A549 (cell line): ENCODE data around the gene LEKR1.

Source experiments
- CHD2 ChIP-seq: fragments of 150-350 bp; IDR thresholded peaks from 2 replicates; pipeline ENCODE4 v1.6.1; 2014; ENCODE audit warnings: low read length; ENCODE audit not compliant: partially characterized antibody
- CTCF ChIP-seq: fragments of >200 bp; sonication (Bioruptor Twin); formaldehyde crosslinking; IDR thresholded peaks from 3 replicates; pipeline ENCODE4 v1.5.1; 2016
- GATA3 ChIP-seq: IDR thresholded peaks from 2 replicates; pipeline ENCODE4 v1.6.1; 2012; ENCODE audit warnings: borderline replicate concordance
- MAZ ChIP-seq: fragments of 150-350 bp; IDR thresholded peaks from 2 replicates; pipeline ENCODE4 v1.6.1; 2014; ENCODE audit warnings: antibody characterized with exemption, low read depth, low read length, borderline replicate concordance
- PHF8 ChIP-seq: fragments of 200-600 bp; sonication (generic); IDR thresholded peaks from 2 replicates; pipeline ENCODE4 v1.6.1; 2016; ENCODE audit warnings: low read depth, mild to moderate bottlenecking, antibody characterized with exemption, moderate library complexity, borderline replicate concordance
- POLR2A ChIP-seq: IDR thresholded peaks from 2 replicates; pipeline ENCODE4 v1.6.1; 2012; ENCODE audit warnings: mild to moderate bottlenecking, low read length
- RAD21 ChIP-seq, 2 experiments: fragments of >200 bp in 1 of 2; sonication (Bioruptor Twin) in 1 of 2; formaldehyde crosslinking in 1 of 2; IDR thresholded peaks in 1 of 2; conservative IDR thresholded peaks in 1 of 2; 2 replicates in 1 of 2; 3 replicates in 1 of 2; pipeline ENCODE4 v1.6.1; 2012 to 2018; ENCODE audit warnings: inconsistent platforms in 1 of 2
- REST ChIP-seq: fragments of 200-600 bp; sonication (generic); IDR thresholded peaks from 2 replicates; pipeline ENCODE4 v1.6.1; 2016; ENCODE audit warnings: antibody characterized with exemption, mild to moderate bottlenecking, moderate library complexity
- ZNF302 ChIP-seq: fragments of 250-450 bp; sonication (Bioruptor Pico); IDR thresholded peaks from 2 replicates; pipeline ENCODE4 v1.9.0; 2021; ENCODE audit warnings: inconsistent platforms, mild to moderate bottlenecking, moderate library complexity

- TF ChIP-seq CTCF (no peak), MAZ (no peak), PHF8 (no peak), POLR2A (no peak), GATA3 (no peak), REST (no peak), ZNF302 (CRISPR knock-in tag) (no peak), CHD2 (no peak), RAD21 (conservative IDR thresholded peaks at IDR 0.05 in 1 of 2, IDR thresholded peaks at IDR 0.05 in 1 of 2) (no peak)
Measured at GRCh38 chr3:156797368-156797767, 28.8 kb upstream of the LEKR1 start.
